Skeletal muscle satellite cell (primary cell): ENCODE data around the gene TM4SF20.
"Not testable (repeated sequence)": the region's sequence is repeated elsewhere in the genome, so short reads cannot be mapped to it uniquely, and the experiment has no call there.

ENCODE experiments used
- H3K27me3 ChIP-seq: 2 replicates; pipeline ENCODE4 v1.7.0; 2013; ENCODE audit warnings: low read length; ENCODE audit not compliant: control insufficient read depth, insufficient read depth
- H3K36me3 ChIP-seq: 2 replicates; pipeline ENCODE4 v1.7.0; 2013; ENCODE audit warnings: mild to moderate bottlenecking, control low read depth, low read length; ENCODE audit not compliant: insufficient read depth
- H3K4me1 ChIP-seq: 2 replicates; pipeline ENCODE4 v1.7.0; 2013; ENCODE audit warnings: low read length; ENCODE audit not compliant: control insufficient read depth, insufficient read depth
- H3K4me2 ChIP-seq: 2 replicates; pipeline ENCODE4 v1.7.0; 2013; ENCODE audit warnings: mild to moderate bottlenecking, low read length
- H3K4me3 ChIP-seq: 2 replicates; pipeline ENCODE4 v1.7.0; 2013; ENCODE audit warnings: low read length
- H3K9ac ChIP-seq: 2 replicates; pipeline ENCODE4 v1.7.0; 2013; ENCODE audit warnings: mild to moderate bottlenecking, low read depth, low read length, moderate library complexity
- H3K9me3 ChIP-seq: replicated peaks from 2 replicates; pipeline ENCODE4 v1.7.0; 2013; ENCODE audit warnings: mild to moderate bottlenecking, control low read depth, low read length

The TM4SF20 gene

DNA sequence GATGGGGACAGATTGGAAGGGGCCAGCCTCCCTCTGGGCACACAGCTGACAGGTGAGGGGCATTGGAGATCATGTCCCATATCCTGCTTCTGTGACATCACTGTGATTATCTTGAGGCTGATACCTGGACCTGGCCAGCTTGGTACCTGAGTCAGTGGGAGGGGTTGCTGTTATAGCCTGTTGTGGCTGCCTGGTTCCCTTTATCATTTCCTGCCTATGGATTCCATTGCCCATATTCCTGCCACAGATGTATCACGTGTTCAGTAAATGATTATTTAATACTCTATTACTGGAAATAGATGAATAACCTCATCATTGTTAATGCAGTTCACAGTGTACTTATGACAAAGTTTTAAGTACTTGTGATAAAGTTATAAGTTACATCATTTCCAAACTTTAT is 16.4 kb upstream of the TM4SF20 start:
- H3K4me1 ChIP-seq, result peaks cover 5% of the 10 kb centered on the region
- no peak overlapping the region for H3K4me3 ChIP-seq
- H3K9me3 ChIP-seq, result no peaks in the 10 kb centered on the region
- H3K36me3 ChIP-seq, result no peaks in the 10 kb centered on the region
- H3K9ac ChIP-seq, result no peak overlapping the region
- no peak overlapping the region for H3K4me2 ChIP-seq
- H3K27me3 ChIP-seq, result no peaks in the 10 kb centered on the region

GRCh38 chr2:227394401-227394800 is 15.3 kb upstream of the TM4SF20 start:
- H3K4me2 ChIP-seq, result no peak overlapping the region
- H3K9me3 ChIP-seq, result no peaks in the 10 kb centered on the region
- no peak overlapping the region for H3K4me3 ChIP-seq
- H3K9ac ChIP-seq, result no peak overlapping the region
- H3K36me3 ChIP-seq, result no peaks in the 10 kb centered on the region
- peaks cover 10% of the 10 kb centered on the region for H3K4me1 ChIP-seq
- H3K27me3 ChIP-seq, result no peaks in the 10 kb centered on the region

- H3K36me3 ChIP-seq, result no peaks in the 10 kb centered on the region
- H3K9me3 ChIP-seq, result no peaks in the 10 kb centered on the region
- H3K9ac ChIP-seq, result no peak overlapping the region
- peaks cover 17% of the 10 kb centered on the region for H3K4me1 ChIP-seq
- H3K27me3 ChIP-seq, result no peaks in the 10 kb centered on the region
- H3K4me3 ChIP-seq, result no peak overlapping the region
- H3K4me2 ChIP-seq, result no peak overlapping the region
Observed at GRCh38 chr2:227390468-227391256, 11.6 kb upstream of the TM4SF20 start.

GRCh38 chr2:227389661-227390060 is 10.6 kb upstream of the TM4SF20 start:
- Histone ChIP-seq H3K36me3 (no peaks in the 10 kb centered on the region), H3K9me3 (no peaks in the 10 kb centered on the region), H3K4me3 (no peak overlapping the region), H3K9ac (peak overlapping the region; percentile 39), H3K27me3 (no peaks in the 10 kb centered on the region), H3K4me1 (peaks cover 17% of the 10 kb centered on the region), H3K4me2 (no peak overlapping the region)

DNA sequence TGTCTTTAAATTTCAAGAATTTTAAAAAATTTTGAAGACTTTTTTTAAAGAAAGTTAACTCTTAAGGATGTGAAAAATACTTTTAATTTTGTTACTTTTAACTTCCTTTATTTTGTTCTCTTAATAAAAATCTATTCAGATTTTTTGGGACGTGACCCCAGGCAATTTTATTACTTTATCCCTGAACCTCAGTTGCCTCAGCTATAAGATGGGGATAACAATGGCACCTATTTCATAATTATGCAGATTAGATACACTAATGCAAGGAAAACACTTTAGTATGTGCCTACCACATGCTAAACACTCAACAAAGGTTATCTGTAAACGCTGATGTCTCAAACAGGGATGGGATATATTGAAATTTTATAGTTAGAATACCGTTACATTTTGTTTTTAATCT is 10.1 kb upstream of the TM4SF20 start:
- H3K9me3 ChIP-seq, result no peaks in the 10 kb centered on the region
- peak overlapping the region; percentile 39 for H3K9ac ChIP-seq
- H3K27me3 ChIP-seq, result no peaks in the 10 kb centered on the region

GRCh38 chr2:227388537-227389011 is 9.5 kb upstream of the TM4SF20 start:
- Histone ChIP-seq H3K9me3 (no peaks in the 10 kb centered on the region), H3K36me3 (no peaks in the 10 kb centered on the region), H3K4me3 (no peak overlapping the region)

More for the DNA sequence above, 10.1 kb upstream of the TM4SF20 start:
- Histone ChIP-seq H3K4me3 (no peak overlapping the region), H3K4me2 (no peak overlapping the region), H3K36me3 (no peaks in the 10 kb centered on the region), H3K4me1 (peaks cover 17% of the 10 kb centered on the region)

GRCh38 chr2:227387583-227387982 is 8.5 kb upstream of the TM4SF20 start, which contains the start of gene SCYGR1:
Gene SCYGR1, minus strand, starts transcription at chr2:227387949. Its CDS starts 0 bp downstream, at chr2:227387949.
- H3K27me3 ChIP-seq, H3K9me3 ChIP-seq, H3K4me3 ChIP-seq, H3K36me3 ChIP-seq: not testable (repeated sequence)
- Histone ChIP-seq H3K4me2 (peak within 1 kb of the TSS; percentile 9), H3K4me1 (peaks cover 12% of the 10 kb centered on the region), H3K9ac (peak within 1 kb of the TSS; percentile 67)

More at GRCh38 chr2:227388537-227389011, 9.5 kb upstream of the TM4SF20 start:
- H3K9ac ChIP-seq, result peak overlapping the region; percentile 67
- no peaks in the 10 kb centered on the region for H3K27me3 ChIP-seq
- H3K4me1 ChIP-seq, result peaks cover 16% of the 10 kb centered on the region
- H3K4me2 ChIP-seq, result peak overlapping the region; percentile 9

DNA sequence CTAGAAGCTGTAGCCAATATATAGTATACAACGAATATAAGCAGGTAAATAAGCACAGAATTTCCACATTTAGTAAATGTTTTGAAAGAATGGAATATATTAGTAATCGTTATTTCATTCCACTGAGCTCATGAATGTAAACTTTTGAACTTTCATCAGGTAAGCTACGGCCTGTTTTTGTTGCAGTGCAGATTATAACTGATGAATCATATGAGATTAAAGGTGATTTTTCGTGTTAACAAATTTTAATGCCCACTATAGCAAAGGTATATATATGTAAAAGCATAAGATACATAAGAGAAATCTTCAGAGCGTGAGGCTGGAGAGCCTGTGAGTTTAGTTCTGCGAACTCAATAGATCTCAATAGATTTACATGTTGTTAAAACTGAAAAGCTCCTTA is 7.5 kb upstream of the TM4SF20 start:
- Histone ChIP-seq H3K4me2 (no peak overlapping the region), H3K36me3 (no peaks in the 10 kb centered on the region), H3K4me3 (no peak overlapping the region), H3K9me3 (no peaks in the 10 kb centered on the region), H3K4me1 (peaks cover 12% of the 10 kb centered on the region), H3K27me3 (no peaks in the 10 kb centered on the region), H3K9ac (no peak overlapping the region)

DNA sequence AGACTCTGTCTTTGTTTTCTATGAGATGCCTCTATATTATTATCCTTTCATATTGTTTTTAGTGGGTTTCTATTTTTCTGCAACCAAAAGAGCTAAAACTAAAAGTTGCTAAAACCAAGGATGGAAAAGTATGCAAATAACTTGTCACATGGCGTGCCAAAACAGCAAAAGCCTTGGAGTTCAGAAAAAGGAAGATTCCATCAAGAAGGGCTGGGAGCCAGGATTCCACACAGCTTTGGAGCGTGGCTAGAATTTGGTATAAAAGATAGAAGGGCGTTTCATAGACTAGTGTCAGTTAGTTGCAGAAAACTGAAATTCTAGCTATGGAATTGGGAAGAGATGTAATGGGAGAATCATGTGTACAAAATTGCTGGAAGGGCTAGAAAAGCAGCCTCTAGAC is 4.6 kb upstream of the TM4SF20 start:
- Histone ChIP-seq H3K27me3 (no peaks in the 10 kb centered on the region), H3K4me3 (no peak overlapping the region), H3K36me3 (no peaks in the 10 kb centered on the region), H3K4me2 (no peak overlapping the region), H3K9me3 (no peaks in the 10 kb centered on the region), H3K4me1 (peaks cover 4% of the 10 kb centered on the region), H3K9ac (no peak overlapping the region)

GRCh38 chr2:227382241-227382835 is 3.2 kb upstream of the TM4SF20 start:
- not testable (repeated sequence) for H3K9ac ChIP-seq, H3K36me3 ChIP-seq, H3K9me3 ChIP-seq, H3K4me3 ChIP-seq, H3K4me2 ChIP-seq, H3K27me3 ChIP-seq
- H3K4me1 ChIP-seq, result peaks cover 13% of the 10 kb centered on the region

DNA sequence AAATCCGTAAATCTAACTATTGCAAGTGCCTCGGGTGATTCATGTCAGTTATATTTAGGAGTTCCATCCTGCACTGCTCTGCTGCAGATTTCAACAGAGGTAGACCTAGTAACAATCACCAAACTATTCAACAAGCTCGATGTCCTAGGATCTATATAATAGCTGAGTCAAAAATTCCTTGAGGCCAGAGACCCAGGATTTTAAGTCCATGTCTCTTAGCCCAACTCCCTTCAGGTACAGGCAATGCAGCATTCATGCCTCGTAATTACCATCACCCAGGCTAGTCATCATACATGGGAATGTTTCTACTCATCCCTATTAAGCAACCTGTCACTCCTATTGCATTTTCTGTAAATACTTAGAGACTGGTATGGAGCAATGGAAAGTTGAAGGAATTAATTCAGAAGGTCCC is 729 bp downstream of the TM4SF20 start:
- H3K9me3 ChIP-seq, result no peaks in the 10 kb centered on the region
- peak overlapping the region; percentile 53 for H3K9ac ChIP-seq
- H3K4me1 ChIP-seq, result peaks cover 24% of the 10 kb centered on the region
- no peaks in the 10 kb centered on the region for H3K27me3 ChIP-seq
- H3K4me2 ChIP-seq, result no peak overlapping the region
- no peak overlapping the region for H3K4me3 ChIP-seq
- no peaks in the 10 kb centered on the region for H3K36me3 ChIP-seq
